Calu3 (cell line): ENCODE data around the gene BRICD5. TPM values are rescaled to one million over a fixed set of nuclear protein-coding genes. Genes with fewer than 3 reads are reported as not detected.
A peak's percentile ranks its signal among the peaks of the same experiment; 100 is the strongest.

Experiments
- BruUV-seq: library from RNA; stranded (reverse); fragments of 400-500 nt; replicated peaks from 2 replicates; lab custom pipeline; 2021; lab: Mats Ljungman, UMichigan
- CTCF ChIA-PET: fragments of 300-600 bp; sonication (Branson Sonifier 250); formaldehyde crosslinking; loops from one replicate; lab custom pipeline; 2022; ENCODE audit warnings: antibody characterized with exemption; lab: Charles Lee
- DNase-seq: peaks from one replicate; pipeline ENCODE4 v3.0.0; 2022
- H3K27ac Mint-ChIP-seq: one replicate; pipeline ENCODE4 v1.8.0; 2022; ENCODE audit warnings: mixed read lengths; ENCODE audit not compliant: unreplicated experiment
- H3K27me3 Mint-ChIP-seq: one replicate; pipeline ENCODE4 v1.8.0; 2022; ENCODE audit warnings: mixed read lengths; ENCODE audit not compliant: unreplicated experiment
- H3K36me3 Mint-ChIP-seq: one replicate; pipeline ENCODE4 v1.8.0; 2022; ENCODE audit warnings: mild to moderate bottlenecking, moderate library complexity, mixed read lengths; ENCODE audit not compliant: insufficient read depth, unreplicated experiment
- H3K4me1 Mint-ChIP-seq: one replicate; pipeline ENCODE4 v1.8.0; 2022; ENCODE audit warnings: mild to moderate bottlenecking, low read depth, mixed read lengths; ENCODE audit not compliant: unreplicated experiment
- H3K4me3 Mint-ChIP-seq: one replicate; pipeline ENCODE4 v1.8.0; 2022; ENCODE audit warnings: mild to moderate bottlenecking, low read depth, moderate library complexity, mixed read lengths; ENCODE audit not compliant: unreplicated experiment
- H3K9me3 Mint-ChIP-seq: one replicate; pipeline ENCODE4 v1.8.0; 2022; ENCODE audit warnings: low read depth, mixed read lengths; ENCODE audit not compliant: unreplicated experiment
- intact Hi-C: fragments of 100-400 bp; cut with micrococcal nuclease; formaldehyde crosslinking; loops from one replicate; pipeline ENCODE4 v1.10.0; 2022; ENCODE audit not compliant: unreplicated experiment
- total RNA-seq: library from RNA; stranded (reverse); gene quantifications from 2 replicates; pipeline ENCODE4 v1.2.3, GENCODE V29; 2022
- TF ChIP-seq, protein P1 (sequence below): fragments of 200-600 bp; IDR thresholded peaks from one replicate; pipeline ENCODE4 v1.8.0; 2022; ENCODE audit warnings: antibody characterized with exemption; ENCODE audit not compliant: unreplicated experiment

The BRICD5 gene
- total RNA-seq, 1 experiment from 2014 or later, result 17.3 TPM

- Mint-ChIP-seq H3K4me1 (peaks cover 8% of the 10 kb centered on the region), H3K9me3 (no peaks in the 10 kb centered on the region), H3K27ac (peak overlapping the region; percentile 31), H3K36me3 (peaks cover 68% of the 10 kb centered on the region), H3K27me3 (no peaks in the 10 kb centered on the region), H3K4me3 (peak overlapping the region; percentile 32)
- CTCF ChIA-PET, result no interaction called here
- no TSS peak for BruUV-seq
- TF ChIP-seq, protein P1, sequence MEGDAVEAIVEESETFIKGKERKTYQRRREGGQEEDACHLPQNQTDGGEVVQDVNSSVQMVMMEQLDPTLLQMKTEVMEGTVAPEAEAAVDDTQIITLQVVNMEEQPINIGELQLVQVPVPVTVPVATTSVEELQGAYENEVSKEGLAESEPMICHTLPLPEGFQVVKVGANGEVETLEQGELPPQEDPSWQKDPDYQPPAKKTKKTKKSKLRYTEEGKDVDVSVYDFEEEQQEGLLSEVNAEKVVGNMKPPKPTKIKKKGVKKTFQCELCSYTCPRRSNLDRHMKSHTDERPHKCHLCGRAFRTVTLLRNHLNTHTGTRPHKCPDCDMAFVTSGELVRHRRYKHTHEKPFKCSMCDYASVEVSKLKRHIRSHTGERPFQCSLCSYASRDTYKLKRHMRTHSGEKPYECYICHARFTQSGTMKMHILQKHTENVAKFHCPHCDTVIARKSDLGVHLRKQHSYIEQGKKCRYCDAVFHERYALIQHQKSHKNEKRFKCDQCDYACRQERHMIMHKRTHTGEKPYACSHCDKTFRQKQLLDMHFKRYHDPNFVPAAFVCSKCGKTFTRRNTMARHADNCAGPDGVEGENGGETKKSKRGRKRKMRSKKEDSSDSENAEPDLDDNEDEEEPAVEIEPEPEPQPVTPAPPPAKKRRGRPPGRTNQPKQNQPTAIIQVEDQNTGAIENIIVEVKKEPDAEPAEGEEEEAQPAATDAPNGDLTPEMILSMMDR, result no peak
- intact Hi-C loops, result no loop called here
- DNase-seq, result no peak
Observed at GRCh38 chr16:2235695-2236336, 25.2 kb upstream of the BRICD5 start.

- CTCF ChIA-PET, result no interaction called here
- Mint-ChIP-seq H3K27me3 (no peaks in the 10 kb centered on the region), H3K4me1 (peaks cover 8% of the 10 kb centered on the region), H3K36me3 (peaks cover 72% of the 10 kb centered on the region), H3K27ac (peak overlapping the region; percentile 31), H3K4me3 (peak overlapping the region; percentile 32), H3K9me3 (no peaks in the 10 kb centered on the region)
- no TSS peak for BruUV-seq
- TF ChIP-seq, protein P1, result no peak
- intact Hi-C loops, result no loop called here
- DNase-seq, result no peak
Observed at GRCh38 chr16:2235234-2235651, 24.6 kb upstream of the BRICD5 start.

DNA sequence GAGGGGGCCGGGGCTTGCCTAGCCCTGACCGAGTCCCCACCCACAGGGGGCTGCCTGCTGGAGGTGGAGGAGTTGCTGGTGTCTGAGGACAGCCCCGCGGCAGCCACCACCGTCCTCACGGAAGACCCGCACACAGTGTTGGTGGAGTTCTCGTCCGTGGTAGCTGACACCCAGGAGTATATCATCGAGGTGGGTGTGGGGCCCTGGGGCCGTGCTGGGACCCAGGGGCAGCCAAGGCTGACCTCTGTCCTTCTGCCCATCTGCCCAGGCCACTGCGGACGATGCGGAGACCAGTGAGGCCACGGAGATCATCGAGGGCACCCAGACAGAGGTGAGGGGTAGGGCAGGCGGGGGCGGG, 24.1 kb upstream of the BRICD5 start:
- DNase-seq, result no peak
- Mint-ChIP-seq H3K36me3 (peaks cover 72% of the 10 kb centered on the region), H3K9me3 (no peaks in the 10 kb centered on the region), H3K4me3 (peak overlapping the region; percentile 32), H3K4me1 (peaks cover 8% of the 10 kb centered on the region), H3K27ac (no peak overlapping the region), H3K27me3 (no peaks in the 10 kb centered on the region)
- intact Hi-C loops, result no loop called here
- TF ChIP-seq, protein P1, result no peak
- BruUV-seq, result no TSS peak
- CTCF ChIA-PET, result no interaction called here

GRCh38 chr16:2233872-2234812, 23.5 kb upstream of the BRICD5 start:
- Mint-ChIP-seq H3K27ac (peak overlapping the region; percentile 61), H3K27me3 (no peaks in the 10 kb centered on the region), H3K36me3 (peaks cover 72% of the 10 kb centered on the region), H3K9me3 (no peaks in the 10 kb centered on the region), H3K4me1 (peaks cover 8% of the 10 kb centered on the region), H3K4me3 (no peak overlapping the region)
- intact Hi-C loops, result no loop called here
- no peak for DNase-seq
- CTCF ChIA-PET, result no interaction called here
- TF ChIP-seq, protein P1, result no peak
- no TSS peak for BruUV-seq
